ENCODE data around the gene TBX1. TPM values are rescaled to one million over a fixed set of nuclear protein-coding genes. Genes with fewer than 3 reads are reported as not detected.

The TBX1 gene
- total and polyA plus RNA-seq, 2 of the 13 experiments (the other 11 are each of a cell fraction or from before 2014, with no cell fraction given) = not detected

- no peak for TF ChIP-seq GLMP (CRISPR knock-in tag; IDR thresholded peaks at IDR 0.05; ENCODE audit: borderline replicate concordance)
- TF ChIP-seq ZGPAT (CRISPR knock-in tag; IDR thresholded peaks at IDR 0.05) = no peak
- TF ChIP-seq NCOA2 (CRISPR knock-in tag; IDR thresholded peaks at IDR 0.05) = no peak
- TF ChIP-seq ARHGAP35 (CRISPR knock-in tag; IDR thresholded peaks at IDR 0.05; ENCODE audit: borderline replicate concordance) = no peak
- TF ChIP-seq RARG (CRISPR knock-in tag; IDR thresholded peaks at IDR 0.05; ENCODE audit: low read depth) = no peak
- no peak for TF ChIP-seq ZNF235 (CRISPR knock-in tag; IDR thresholded peaks at IDR 0.05; ENCODE audit: borderline replicate concordance)
- no peak for TF ChIP-seq ZNF646 (CRISPR knock-in tag; IDR thresholded peaks at IDR 0.05)
- TF ChIP-seq ZNF367 (CRISPR knock-in tag; IDR thresholded peaks at IDR 0.05; ENCODE audit: borderline replicate concordance) = no peak
- no peak for TF ChIP-seq ZNF383 (CRISPR knock-in tag; IDR thresholded peaks at IDR 0.05; ENCODE audit: borderline replicate concordance)
- TF ChIP-seq MIXL1 (CRISPR knock-in tag; IDR thresholded peaks at IDR 0.05) = no peak
- no peak for TF ChIP-seq ZNF660 (CRISPR knock-in tag; IDR thresholded peaks at IDR 0.05; ENCODE audit: borderline replicate concordance, low read depth)
These were observed 20.6 kb upstream of the TBX1 start (continued) for GRCh38 chr22:19739911-19740449.
